OCI-LY3 (cell line): Measurements from ENCODE around the gene HNRNPF.

Source experiments
- H2AFZ ChIP-seq: fragments of 200-600, 300-600 bp; shearing (Covaris generic); 2 replicates; pipeline ENCODE4 v1.6.0; 2014; ENCODE audit warnings: antibody characterized with exemption, low read depth, low read length
- H3K27ac ChIP-seq: fragments of 200-600, 300-600 bp; sonication (generic); 2 replicates; pipeline ENCODE4 v1.5.1; 2014; ENCODE audit warnings: mild to moderate bottlenecking, low read length, moderate library complexity, mixed read lengths
- H3K27me3 ChIP-seq: fragments of 200-600, 300-600 bp; sonication (generic); 2 replicates; pipeline ENCODE4 v1.6.1; 2014; ENCODE audit warnings: low read depth, low read length, mixed read lengths
- H3K36me3 ChIP-seq: fragments of 200-600, 300-600 bp; sonication (generic); replicated peaks from 2 replicates; pipeline ENCODE3; 2014; ENCODE audit warnings: low read depth, low read length, mixed read lengths
- H3K4me1 ChIP-seq: fragments of 300-600, 200-600 bp; sonication (generic); 2 replicates; pipeline ENCODE4 v1.6.1; 2014; ENCODE audit warnings: low read length, mixed read lengths
- H3K4me2 ChIP-seq: fragments of 200-600, 300-600 bp; sonication (generic); 2 replicates; pipeline ENCODE4 v1.6.1; 2014; ENCODE audit warnings: low read length, mixed read lengths
- H3K4me3 ChIP-seq: fragments of 300-600, 200-600 bp; sonication (generic); 2 replicates; pipeline ENCODE4 v1.5.1; 2014; ENCODE audit warnings: antibody characterized with exemption, mild to moderate bottlenecking, low read length, moderate library complexity
- H3K79me2 ChIP-seq: fragments of 300-600, 200-600 bp; shearing (Covaris generic); 2 replicates; pipeline ENCODE4 v1.6.1; 2014; ENCODE audit warnings: mild to moderate bottlenecking, low read length, mixed read lengths
- H3K9ac ChIP-seq: fragments of 300-600, 200-600 bp; shearing (Covaris generic); 2 replicates; pipeline ENCODE4 v1.6.0; 2014; ENCODE audit warnings: mild to moderate bottlenecking, low read length, moderate library complexity
- H3K9me3 ChIP-seq: fragments of 200-600, 300-600 bp; shearing (Covaris generic); 2 replicates; pipeline ENCODE4 v1.6.1; 2014; ENCODE audit warnings: low read length, mixed read lengths; ENCODE audit not compliant: insufficient read depth
- H4K20me1 ChIP-seq: fragments of 200-600, 300-600 bp; sonication (generic); 2 replicates; pipeline ENCODE4 v1.6.1; 2016; ENCODE audit warnings: low read length, mixed read lengths; ENCODE audit not compliant: insufficient read depth
- EZH2phosphoT487 ChIP-seq: fragments of 200-600 bp; shearing (Covaris generic); IDR thresholded peaks from 2 replicates; pipeline ENCODE4 v1.6.1; 2018; ENCODE audit warnings: antibody characterized with exemption, mixed run types, low read depth
- TF ChIP-seq, protein P1 (sequence below): fragments of 200-600, 300-600 bp; sonication (generic); IDR thresholded peaks from 2 replicates; pipeline ENCODE4 v1.5.1; 2014; ENCODE audit warnings: antibody characterized with exemption, low read length, low read depth

HNRNPF gene

DNA sequence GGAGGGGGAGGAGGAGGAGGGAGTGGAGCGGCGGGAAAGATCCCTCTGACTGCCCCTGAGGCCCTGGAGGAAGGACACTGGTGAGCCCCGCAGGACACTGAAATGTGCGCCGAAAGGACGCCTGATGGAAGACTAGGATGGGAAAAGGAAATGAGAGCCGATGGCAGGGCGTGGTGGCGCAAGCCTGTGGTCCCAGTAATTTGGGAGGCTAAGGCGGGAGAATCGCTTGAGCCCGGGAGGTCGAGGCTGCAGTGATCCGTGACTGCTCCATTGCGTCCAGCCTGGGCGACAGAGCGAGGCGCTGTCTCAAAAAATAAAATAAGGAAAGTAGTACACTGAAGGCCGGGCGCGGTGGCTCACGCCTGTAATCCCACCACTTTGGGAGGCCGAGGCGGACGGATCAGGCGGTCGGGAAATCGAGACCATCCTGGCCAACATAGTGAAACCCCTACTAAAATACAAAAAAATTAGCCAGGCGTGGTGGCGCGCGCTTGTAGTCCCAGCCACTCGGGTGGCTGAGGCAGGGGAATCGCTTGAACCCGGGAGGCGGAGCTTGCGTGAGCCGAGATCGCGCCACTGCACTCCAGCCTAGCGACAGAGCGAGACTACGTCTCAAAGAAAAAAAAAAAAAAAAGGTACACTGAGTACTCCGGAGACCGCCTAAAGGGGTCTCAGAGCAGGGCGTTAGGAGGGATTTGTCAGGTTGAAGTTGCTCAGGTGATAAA is 561 bp upstream of the HNRNPF start:
- H4K20me1 ChIP-seq = peaks cover 18% of the 10 kb centered on the region
- peaks cover 17% of the 10 kb centered on the region for H3K36me3 ChIP-seq
- no peaks in the 10 kb centered on the region for H3K9me3 ChIP-seq
- H3K27me3 ChIP-seq = no peaks in the 10 kb centered on the region
- peak overlapping the region; percentile 76 for H3K9ac ChIP-seq
- H3K27ac ChIP-seq = peak overlapping the region; percentile 96
- peak overlapping the region; percentile 99 for H3K4me3 ChIP-seq
- H3K4me1 ChIP-seq = peaks cover 10% of the 10 kb centered on the region
- TF ChIP-seq, protein P1, sequence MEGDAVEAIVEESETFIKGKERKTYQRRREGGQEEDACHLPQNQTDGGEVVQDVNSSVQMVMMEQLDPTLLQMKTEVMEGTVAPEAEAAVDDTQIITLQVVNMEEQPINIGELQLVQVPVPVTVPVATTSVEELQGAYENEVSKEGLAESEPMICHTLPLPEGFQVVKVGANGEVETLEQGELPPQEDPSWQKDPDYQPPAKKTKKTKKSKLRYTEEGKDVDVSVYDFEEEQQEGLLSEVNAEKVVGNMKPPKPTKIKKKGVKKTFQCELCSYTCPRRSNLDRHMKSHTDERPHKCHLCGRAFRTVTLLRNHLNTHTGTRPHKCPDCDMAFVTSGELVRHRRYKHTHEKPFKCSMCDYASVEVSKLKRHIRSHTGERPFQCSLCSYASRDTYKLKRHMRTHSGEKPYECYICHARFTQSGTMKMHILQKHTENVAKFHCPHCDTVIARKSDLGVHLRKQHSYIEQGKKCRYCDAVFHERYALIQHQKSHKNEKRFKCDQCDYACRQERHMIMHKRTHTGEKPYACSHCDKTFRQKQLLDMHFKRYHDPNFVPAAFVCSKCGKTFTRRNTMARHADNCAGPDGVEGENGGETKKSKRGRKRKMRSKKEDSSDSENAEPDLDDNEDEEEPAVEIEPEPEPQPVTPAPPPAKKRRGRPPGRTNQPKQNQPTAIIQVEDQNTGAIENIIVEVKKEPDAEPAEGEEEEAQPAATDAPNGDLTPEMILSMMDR = no peak
- TF ChIP-seq EZH2phosphoT487 = no peak
- peaks cover 47% of the 10 kb centered on the region for H3K79me2 ChIP-seq
- H2AFZ ChIP-seq = no peak overlapping the region; the same call in 1 of the 2 replicates
- H3K4me2 ChIP-seq = peak overlapping the region; percentile 74

DNA sequence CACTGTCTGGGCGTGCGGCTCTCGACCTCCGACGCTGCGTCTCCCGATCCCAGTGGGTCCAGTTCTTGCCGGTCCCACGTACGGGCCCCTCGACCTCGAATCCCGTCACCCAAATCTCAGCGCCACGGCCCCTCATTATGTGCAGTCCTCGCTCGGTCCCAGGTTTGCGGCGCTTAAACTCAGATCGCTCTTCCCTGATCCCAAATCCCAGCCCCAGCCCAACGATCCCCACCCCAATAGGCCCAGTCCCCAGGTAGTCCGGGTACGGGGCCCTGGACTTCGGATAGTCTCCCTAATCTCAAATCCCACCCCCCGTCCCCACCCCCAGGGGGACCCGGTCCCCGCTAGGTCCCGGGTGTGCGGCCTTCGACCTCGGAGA is 666 bp downstream of the HNRNPF start:
- peak overlapping the region; percentile 96 for H3K27ac ChIP-seq
- H3K9ac ChIP-seq = peak overlapping the region; percentile 99
- peaks cover 21% of the 10 kb centered on the region for H3K36me3 ChIP-seq
- H4K20me1 ChIP-seq = peaks cover 31% of the 10 kb centered on the region
- H3K4me2 ChIP-seq = peak overlapping the region; percentile 98
- H3K4me3 ChIP-seq = peak overlapping the region; percentile 99
- no peaks in the 10 kb centered on the region for H3K27me3 ChIP-seq
- peaks cover 59% of the 10 kb centered on the region for H3K79me2 ChIP-seq
- no peak overlapping the region for H2AFZ ChIP-seq
- TF ChIP-seq, protein P1 = no peak
- TF ChIP-seq EZH2phosphoT487 = no peak
- no peaks in the 10 kb centered on the region for H3K9me3 ChIP-seq
- peaks cover 22% of the 10 kb centered on the region for H3K4me1 ChIP-seq

- Histone ChIP-seq H3K9ac (peak overlapping the region; percentile 99), H3K36me3 (peaks cover 23% of the 10 kb centered on the region), H3K79me2 (peaks cover 65% of the 10 kb centered on the region), H3K9me3 (no peaks in the 10 kb centered on the region), H3K27ac (peak overlapping the region; percentile 96), H4K20me1 (peaks cover 36% of the 10 kb centered on the region), H3K4me3 (peak overlapping the region; percentile 99), H3K27me3 (no peaks in the 10 kb centered on the region), H3K4me1 (peaks cover 28% of the 10 kb centered on the region), H2AFZ (no peak overlapping the region; the same call in 1 of the 2 replicates), H3K4me2 (peak overlapping the region; percentile 98)
- TF ChIP-seq, protein P1 = peak; percentile 10; the same call in 1 of the 2 replicates
- no peak for TF ChIP-seq EZH2phosphoT487
These were observed 1.2 kb downstream of the HNRNPF start for GRCh38 chr10:43407576-43408330.

- peak overlapping the region; percentile 98 for H3K4me2 ChIP-seq
- H2AFZ ChIP-seq = no peak overlapping the region
- H3K27ac ChIP-seq = peak overlapping the region; percentile 96
- peaks cover 23% of the 10 kb centered on the region for H3K36me3 ChIP-seq
- peak overlapping the region; percentile 99 for H3K4me3 ChIP-seq
- no peaks in the 10 kb centered on the region for H3K27me3 ChIP-seq
- H3K9ac ChIP-seq = peak overlapping the region; percentile 99
- peaks cover 34% of the 10 kb centered on the region for H3K4me1 ChIP-seq
- H3K79me2 ChIP-seq = peaks cover 71% of the 10 kb centered on the region
- no peaks in the 10 kb centered on the region for H3K9me3 ChIP-seq
- peaks cover 42% of the 10 kb centered on the region for H4K20me1 ChIP-seq
- TF ChIP-seq, protein P1 = no peak
These were observed 1.8 kb downstream of the HNRNPF start for GRCh38 chr10:43407148-43407575.
